NCI-H2196 (cell line): ENCODE results near the gene REXO5.
"Not testable (repeated sequence)": the region's sequence is repeated elsewhere in the genome, so short reads cannot be mapped to it uniquely, and the experiment has no call there.

Experiments
- DNase-seq: peaks from one replicate; lab custom pipeline; 2025; ENCODE audit not compliant: unreplicated experiment; lab: John Stamatoyannopoulos, UW

REXO5 gene, protein sequence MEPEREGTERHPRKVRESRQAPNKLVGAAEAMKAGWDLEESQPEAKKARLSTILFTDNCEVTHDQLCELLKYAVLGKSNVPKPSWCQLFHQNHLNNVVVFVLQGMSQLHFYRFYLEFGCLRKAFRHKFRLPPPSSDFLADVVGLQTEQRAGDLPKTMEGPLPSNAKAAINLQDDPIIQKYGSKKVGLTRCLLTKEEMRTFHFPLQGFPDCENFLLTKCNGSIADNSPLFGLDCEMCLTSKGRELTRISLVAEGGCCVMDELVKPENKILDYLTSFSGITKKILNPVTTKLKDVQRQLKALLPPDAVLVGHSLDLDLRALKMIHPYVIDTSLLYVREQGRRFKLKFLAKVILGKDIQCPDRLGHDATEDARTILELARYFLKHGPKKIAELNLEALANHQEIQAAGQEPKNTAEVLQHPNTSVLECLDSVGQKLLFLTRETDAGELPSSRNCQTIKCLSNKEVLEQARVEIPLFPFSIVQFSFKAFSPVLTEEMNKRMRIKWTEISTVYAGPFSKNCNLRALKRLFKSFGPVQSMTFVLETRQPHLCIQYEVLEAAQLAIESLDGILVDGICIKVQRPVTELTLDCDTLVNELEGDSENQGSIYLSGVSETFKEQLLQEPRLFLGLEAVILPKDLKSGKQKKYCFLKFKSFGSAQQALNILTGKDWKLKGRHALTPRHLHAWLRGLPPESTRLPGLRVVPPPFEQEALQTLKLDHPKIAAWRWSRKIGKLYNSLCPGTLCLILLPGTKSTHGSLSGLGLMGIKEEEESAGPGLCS

DNA sequence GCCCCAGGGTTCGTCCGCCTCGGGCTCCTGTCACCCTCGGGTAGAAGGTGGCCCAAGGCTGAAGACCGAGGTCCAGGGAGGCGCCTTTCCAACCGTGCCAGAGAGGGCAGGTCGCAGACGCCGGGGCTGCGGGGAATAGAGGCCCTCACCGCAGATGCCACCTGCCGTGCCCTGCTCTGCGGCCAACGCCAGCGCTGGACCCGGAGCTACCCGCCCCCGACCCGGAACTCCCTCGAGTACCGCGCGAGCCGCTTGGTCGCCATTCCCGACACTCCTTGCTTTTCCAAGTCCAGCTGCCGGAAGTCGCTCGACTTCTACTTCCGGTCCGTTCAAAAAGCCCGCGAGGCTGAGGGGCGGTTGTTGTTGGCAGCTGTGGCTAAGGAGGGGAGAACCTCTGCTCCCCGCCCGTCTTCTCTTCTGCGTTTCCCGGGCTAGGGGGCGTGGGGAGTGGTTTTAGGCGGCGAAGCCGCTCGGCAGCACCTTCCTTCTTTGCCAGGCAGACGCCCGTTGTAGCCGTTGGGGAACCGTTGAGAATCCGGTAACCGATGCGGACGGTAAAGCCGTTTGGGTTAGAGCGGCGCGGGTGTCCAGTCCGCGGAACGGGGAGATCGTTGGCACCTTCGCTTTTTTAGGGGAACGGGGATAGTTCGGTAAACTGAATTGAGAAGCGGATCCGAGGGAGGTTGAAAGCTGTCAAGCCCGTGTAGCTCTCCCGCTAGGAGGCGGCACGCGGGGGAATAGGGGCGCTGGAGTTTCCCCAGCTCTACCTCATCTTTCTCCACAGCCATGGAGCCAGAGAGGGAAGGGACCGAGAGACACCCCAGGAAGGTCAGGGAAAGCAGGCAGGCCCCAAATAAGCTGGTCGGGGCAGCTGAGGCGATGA, at the start of gene REXO5, which contains the start of gene ERI2:
TSS of gene REXO5 (plus strand) at position 360 of the 883 bp plus-strand sequence. CDS start at position 787, 427 bp downstream.
TSS of gene ERI2 (minus strand) at position 305 of the 883 bp plus-strand sequence. CDS start at position 263, 42 bp downstream.
- DNase-seq: peak; percentile 95

DNA sequence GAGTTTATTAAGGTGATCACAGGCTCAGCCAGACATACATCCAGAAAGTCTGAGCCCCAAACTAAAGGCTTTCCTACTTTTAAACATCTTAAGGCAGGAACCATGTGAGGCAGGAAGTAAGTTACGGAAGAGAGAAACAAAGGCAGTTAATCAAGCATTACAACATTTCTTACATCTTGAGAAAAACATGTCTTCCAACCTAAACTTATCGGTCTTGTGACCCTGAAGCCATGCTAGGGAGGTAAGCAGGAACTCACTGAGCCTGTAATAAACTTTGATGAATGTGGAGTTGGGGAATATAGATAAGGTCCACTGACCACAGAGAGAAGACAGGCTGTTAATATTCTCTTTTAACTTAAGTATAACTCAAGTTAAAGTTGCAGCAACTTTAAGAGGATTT, 46.0 kb upstream of the REXO5 start:
- DNase-seq: no peak

DNA sequence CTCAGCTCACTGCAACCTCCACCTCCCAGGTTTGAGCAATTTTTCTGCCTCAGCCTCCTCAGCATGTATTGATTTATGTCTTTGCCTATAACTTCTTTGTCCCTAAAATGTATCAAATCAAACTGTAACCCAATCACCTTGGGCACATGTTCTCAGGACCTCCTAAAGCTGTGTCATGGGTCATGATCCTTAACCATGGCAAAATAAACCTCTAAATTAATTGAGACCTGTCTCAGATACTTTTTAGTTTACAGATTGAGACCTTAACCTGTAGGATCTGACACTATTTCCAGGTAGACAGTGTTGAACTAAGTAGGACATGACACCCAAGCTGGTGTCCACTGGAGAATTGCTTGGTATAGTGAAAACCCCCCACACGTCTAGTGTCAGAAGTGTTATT, 45.2 kb upstream of the REXO5 start:
- no peak for DNase-seq

DNA sequence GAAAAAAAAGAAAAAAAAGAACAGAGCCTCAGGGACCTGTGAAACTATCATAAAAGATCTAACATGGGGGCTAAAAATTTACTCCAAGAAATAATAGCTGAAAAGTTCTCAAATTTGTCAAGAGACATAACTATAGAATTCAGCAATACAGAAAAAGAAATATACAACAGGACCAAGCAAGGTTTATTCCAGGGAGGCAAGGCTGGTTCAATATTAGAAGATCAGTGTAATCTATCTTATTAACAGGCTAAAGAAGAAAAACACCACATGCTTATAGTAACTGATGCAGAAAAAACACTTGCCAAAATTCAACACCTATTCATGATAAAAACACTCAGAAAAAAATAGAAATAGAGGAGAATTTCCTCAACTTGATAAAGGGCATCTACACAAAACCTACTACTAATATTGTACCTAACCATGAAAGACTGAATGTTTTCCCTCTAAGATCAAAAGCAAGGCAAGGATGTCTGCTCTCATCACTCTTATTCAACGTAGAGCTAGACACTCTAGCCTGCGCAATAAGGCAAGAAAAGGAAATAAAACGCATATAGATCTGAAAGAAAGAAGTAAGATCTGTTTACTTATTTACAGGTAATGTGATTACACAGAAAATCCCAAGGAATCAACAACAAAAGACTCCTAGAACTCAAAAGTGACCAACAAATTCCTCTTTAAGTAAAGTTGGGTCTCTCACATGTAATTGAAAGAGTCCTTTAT, 43.8 kb upstream of the REXO5 start:
- DNase-seq: no peak

DNA sequence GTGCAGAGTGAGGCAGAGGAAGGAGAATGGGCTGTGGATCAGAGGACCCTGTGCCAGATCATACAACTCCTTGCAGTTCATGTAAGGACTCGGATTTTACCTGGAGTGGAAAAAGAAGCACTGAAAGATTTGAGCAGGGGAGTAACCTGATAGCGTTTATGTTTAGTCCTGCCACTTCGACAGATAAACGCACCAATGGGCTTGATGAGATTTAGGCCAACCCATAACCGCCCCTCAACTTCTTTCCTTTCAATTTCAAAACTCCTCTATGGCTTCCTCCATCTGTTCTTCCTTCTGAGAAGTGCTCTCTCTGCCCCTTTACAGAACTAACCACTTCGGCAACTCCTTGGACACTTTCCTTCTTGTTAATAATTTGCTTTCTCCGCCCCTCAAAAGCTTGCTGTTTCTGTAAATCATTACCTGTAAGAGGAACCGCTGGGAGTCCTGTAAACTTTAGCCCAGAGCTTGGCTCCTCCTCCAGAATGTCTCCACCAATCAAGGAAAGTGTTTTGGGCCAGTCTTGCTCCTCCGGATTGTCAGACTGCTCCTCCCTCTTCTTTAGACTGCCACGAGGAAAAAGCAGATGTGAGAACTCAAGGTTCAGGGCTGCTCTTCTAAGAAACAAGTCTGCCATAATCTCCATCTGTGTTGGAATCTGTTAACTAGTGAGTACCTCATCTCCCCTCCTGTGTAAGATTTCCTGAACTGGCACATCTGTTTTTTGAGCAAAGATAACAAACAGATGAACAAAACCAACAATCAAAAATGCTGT, 42.7 kb upstream of the REXO5 start, which contains the start of gene ACSM3:
TSS of gene ACSM3 (plus strand) at position 554 of the 772 bp plus-strand sequence. CDS start 6,021 bp downstream, outside the sequence.
- no peak for DNase-seq

DNA sequence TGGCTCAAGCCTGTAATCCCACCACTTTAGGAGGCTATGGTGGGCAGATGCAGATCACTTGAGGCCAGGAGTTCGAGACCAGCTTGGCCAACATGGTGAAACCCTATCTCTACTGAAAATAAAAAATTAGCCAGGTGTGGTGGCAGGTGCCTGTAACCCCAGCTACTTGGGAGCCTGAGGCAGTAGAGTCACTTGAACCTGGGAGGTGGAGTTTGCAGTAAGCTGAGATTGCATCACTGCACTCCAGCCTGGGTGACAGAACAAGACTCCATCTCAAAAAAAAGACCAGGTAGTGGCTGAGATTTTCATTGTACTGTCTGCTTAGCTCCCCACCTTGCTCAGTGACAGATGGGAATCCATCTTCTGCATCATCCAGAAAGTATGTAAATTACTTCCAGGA, 41.9 kb upstream of the REXO5 start:
- not testable (repeated sequence) for DNase-seq

DNA sequence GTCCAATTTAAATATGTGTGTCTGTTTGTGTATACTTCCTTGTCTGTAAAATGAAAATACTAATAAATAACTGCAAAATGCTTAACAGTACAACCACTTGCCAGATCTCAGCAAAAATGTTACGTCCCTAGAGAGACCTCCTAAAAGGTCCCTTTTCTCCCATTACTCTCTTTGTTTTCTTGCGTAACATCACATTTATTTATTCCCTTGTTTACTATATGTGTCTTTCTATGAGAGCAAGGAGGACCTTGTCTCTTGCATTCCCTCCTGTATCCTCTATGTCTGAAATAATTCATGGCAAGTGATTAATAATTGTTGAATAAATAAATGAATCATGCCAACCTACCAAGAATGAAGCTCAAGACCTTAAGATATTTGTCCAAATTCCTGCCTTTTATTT, 40.6 kb upstream of the REXO5 start:
- no peak for DNase-seq

DNA sequence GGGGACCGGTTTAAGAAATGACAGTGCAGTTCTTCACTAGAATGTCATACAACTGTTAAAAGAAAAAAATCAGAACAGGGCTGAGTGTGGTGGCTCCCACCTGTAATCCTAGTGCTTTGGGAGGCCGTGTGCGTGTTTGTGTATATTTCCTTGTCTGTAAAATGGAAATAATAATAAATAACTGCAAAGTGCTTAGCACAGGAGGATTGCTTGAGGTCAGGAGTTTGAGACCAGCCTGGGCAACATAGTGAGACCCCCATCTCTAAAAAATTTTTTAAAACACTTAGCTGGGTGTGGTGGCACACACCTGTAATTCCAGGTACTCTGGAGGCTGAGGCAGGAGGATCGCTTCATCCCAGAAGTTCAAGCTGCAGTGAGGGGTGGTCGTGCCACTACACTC, 40.0 kb upstream of the REXO5 start:
- DNase-seq: no peak

DNA sequence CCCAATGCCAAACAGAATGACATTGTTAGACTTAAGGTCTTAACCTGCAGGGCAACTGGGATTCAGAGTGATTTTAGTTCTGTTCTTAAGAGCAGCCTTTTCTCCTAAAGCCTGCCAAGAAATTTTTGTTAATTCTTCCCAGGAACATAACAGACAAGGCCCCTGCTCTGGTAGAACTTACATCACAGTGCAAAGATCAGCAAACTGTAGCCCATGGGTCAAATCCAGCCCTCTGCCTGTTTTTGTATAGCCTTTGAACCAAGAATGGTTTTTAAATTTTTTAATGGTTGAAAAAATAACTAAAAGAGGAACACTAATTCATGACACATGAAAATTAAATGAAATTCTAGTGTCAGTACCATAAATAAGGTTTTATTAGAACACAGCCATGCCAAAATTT, 38.8 kb upstream of the REXO5 start:
- DNase-seq: no peak

DNA sequence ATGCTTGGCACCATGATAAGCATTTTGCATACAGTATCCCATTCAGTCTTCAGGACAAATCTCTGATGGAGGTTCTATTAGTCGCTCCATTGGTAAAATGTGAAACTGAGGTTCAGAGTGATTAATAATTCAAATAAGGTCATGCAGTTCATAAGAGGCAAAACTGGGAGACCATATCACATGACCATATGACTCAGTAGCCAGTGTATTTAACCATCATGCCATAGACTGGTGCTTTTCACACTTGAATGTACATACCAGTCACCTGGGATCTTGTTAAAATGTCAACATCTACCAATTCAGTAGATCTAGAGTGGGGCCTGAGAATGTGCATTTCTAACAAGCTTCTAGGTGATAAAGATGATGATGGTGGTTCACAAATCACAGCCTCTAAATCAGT, 38.2 kb upstream of the REXO5 start:
- no peak for DNase-seq

DNA sequence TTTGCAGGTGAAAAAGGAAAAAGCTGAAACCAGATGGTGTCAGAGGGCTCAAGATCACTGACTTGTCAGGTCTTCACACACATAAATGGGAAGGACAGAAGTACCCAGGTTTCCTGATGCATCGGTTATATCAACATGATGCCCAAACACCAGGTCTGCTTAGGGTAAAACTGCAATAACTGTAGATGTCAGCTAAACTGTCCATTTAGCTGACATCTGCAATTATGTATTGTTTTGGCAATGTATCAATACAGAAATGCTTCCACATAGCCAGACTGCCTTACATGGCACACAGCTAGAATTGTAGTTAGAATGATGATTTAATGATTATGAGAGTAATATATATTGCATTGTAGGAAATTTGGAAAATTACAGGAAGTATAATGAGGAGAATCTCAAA, 37.5 kb upstream of the REXO5 start:
- no peak for DNase-seq

DNA sequence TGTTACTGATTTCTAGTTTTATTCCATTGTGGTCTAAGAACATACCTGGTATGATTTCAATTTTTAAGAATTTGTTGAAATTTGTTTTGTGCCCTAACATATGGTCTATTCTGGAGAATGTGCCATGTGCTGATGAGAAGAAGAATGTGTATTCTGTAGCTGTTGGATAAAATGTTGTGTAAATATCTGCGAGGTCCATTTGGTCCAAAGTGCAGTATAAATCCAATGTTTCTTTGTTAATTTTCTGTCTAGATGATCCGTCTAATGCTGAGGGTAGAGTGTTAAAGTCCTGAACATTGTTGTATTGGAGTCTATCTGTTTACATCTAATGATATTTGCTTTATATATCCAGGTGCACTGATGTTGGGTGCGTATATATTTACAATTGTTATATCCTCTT, 32.6 kb upstream of the REXO5 start:
- DNase-seq: no peak

DNA sequence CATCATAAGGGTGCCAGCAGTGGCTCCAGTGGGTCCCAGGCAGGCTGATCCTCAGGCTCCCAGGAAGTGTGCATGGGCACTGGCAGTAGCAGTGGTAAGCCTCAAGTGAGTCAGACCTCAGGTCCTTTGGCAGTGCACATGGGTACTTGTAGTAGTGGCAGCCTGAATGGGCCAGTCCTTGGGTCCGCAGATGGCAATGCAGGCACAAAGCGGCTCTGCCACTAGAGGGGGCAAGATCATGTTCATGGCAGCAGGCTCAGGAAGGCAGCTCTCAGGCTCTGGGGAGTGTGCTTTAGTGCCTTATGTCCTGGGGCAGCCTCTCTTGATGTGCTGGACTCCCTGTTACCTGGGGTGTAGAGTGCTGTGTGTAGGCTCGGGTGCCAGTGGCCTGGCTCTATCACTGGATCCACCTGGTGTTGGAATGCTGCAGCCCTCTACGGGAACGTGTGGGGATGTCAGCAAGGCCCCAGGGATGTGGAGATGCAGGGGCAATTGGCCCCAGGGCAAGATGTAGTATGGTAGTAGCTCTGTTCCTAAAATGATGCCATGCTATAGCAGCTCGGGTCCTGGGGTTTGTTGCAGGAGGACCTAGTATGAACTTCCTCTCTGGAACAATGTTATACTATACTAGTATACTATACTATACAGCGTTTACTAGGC, 31.5 kb upstream of the REXO5 start:
- DNase-seq: peak; percentile 51

DNA sequence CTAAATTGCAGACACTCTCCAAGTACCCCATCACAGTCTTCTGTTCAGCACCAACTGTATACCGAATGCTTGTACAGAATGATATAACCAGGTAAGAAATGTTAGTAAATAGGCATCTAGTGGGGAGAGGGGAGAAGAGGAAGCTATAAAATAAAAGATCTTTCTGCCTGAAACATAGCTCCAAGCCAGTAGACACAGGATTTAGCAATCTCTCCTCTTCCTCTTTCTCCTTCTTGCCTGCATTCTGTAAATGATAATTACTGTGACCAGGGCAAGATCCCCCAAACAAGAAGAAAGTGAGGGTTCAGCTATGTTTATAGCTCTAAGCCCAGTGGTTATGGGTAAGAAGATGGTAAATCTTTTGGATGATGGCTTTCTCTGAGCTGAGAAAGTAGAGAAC, 24.6 kb upstream of the REXO5 start:
- no peak for DNase-seq

DNA sequence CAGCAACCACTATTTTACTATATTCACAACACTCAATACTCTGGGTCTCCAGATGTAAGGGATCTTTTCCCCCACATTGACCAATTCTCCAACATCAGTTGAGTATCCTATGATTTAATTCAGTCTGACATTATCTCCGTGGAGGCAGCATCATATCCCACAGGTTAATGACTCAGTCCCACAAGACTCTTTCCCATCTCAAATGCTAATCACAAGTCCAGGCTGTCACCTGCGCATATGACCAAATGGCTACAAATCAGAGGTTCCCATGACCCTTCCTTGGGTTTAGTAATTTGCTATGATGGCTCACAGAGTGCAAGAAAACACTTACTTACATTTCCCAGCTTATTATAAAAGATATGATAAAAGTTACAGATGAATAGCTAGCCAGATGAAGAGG, 23.9 kb upstream of the REXO5 start:
- DNase-seq: no peak

DNA sequence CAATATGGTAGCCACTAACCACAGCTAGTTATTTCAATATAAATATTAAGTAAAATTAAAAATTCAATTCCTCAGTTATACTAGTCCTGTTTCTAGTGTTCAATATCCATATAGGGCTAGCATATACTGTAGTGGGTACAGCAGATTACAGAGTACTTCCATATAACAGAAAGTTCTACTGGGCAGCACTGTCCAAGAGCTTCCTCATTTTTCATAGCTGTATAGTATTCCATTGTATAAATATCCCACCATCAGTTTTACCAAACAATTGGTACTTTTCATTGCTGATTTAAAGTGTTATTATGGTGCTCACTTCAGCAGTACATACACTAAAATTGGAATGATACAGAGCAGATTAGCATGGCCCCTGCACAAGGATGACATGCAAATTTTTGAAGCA, 22.1 kb upstream of the REXO5 start:
- DNase-seq: no peak

DNA sequence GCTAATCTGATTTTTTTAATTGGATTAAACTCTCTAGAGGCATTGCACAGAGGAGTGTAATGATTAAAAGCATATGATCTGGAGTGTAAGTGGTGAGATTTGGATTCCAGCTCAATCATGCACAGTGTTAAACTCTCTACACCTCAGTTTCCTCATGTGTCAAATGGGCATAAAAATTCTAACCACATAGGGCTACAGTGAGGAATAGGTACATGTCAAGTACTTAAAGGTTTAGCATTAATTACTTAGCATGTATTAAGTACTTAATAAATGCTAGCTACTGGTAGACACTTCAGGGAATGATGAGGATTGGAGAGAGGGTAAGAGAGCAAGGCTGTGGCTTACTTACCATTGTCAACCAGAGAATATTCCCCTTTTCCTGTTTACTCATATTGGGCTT, 17.2 kb upstream of the REXO5 start:
- no peak for DNase-seq

DNA sequence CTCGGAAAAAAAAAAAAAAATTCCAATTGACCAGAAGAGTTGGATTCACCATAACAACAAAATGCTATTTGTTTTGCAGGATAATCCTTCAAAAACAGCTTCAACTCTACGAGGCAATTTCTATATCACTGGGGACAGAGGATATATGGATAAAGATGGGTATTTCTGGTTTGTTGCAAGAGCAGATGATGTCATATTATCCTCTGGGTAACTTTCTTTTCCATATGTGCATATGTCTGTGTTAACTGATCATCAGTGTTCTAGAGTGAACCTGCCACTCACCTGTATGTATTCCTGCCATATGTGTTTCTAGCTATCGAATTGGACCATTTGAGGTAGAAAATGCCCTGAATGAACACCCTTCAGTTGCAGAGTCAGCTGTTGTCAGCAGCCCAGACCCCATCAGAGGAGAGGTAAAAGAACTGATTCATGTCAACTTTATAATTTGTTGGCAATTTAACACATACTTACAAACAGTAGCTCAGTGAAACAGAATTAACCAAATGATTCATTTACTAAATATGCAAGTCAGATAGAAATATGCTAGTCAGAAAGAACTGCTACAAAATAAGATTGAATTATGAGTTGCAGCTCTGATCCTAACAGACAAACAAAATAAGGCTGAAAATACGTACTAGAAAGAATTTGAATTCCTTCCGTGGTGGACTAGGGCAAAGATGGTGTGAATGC, 14.3 kb upstream of the REXO5 start:
- DNase-seq: no peak

DNA sequence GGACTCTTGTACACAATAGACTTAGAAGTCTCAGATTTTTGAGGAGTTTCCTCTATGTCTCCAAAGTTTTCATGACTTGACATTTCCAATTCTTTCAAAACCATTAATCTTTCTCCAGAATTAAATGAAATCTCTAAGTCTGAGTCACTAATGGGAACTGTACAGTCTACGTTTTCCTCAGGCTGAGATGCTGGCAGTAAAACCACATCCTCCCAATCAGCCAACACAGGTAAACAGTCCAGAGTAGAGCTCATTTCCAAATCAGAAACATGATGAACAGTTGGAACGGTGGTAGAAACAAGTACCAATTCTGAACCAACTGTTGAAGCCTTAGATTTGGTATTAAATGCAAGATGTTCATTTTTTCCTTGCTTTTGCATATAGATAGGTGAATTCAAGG, 8.0 kb upstream of the REXO5 start:
- no peak for DNase-seq
